WTC11 (cell line): ENCODE measurements around the gene AMPD1.

Experiments used
- ATF2 ChIP-seq: sonication (generic); formaldehyde crosslinking; IDR thresholded peaks from 2 replicates; pipeline ENCODE4 v1.8.1; 2022; ENCODE audit warnings: low read depth, missing genetic modification reagents, borderline replicate concordance
- CREM ChIP-seq: sonication (generic); formaldehyde crosslinking; IDR thresholded peaks from 2 replicates; pipeline ENCODE4 v1.8.1; 2022; ENCODE audit warnings: mild to moderate bottlenecking, missing genetic modification reagents, moderate library complexity
- CTCF ChIP-seq: fragments of 200-600 bp; IDR thresholded peaks from 2 replicates; pipeline ENCODE4 v1.8.0; 2022; ENCODE audit warnings: antibody characterized with exemption
- E2F5 ChIP-seq: sonication (generic); formaldehyde crosslinking; IDR thresholded peaks from 2 replicates; pipeline ENCODE4 v1.8.1; 2022; ENCODE audit warnings: mild to moderate bottlenecking, moderate library complexity, missing genetic modification reagents
- JUN ChIP-seq: sonication (generic); formaldehyde crosslinking; IDR thresholded peaks from 2 replicates; pipeline ENCODE4 v1.8.0; 2023; ENCODE audit warnings: mild to moderate bottlenecking, missing genetic modification reagents
- MAX ChIP-seq: sonication (generic); formaldehyde crosslinking; IDR thresholded peaks from 2 replicates; pipeline ENCODE4 v1.8.0; 2022; ENCODE audit warnings: mild to moderate bottlenecking, missing genetic modification reagents
- TEAD1 ChIP-seq: sonication (generic); formaldehyde crosslinking; IDR thresholded peaks from 2 replicates; pipeline ENCODE4 v1.8.0; 2022; ENCODE audit warnings: mild to moderate bottlenecking, missing genetic modification reagents
- ZNF219 ChIP-seq: sonication (generic); formaldehyde crosslinking; IDR thresholded peaks from 2 replicates; pipeline ENCODE4 v1.8.0; 2023; ENCODE audit warnings: missing genetic modification reagents, mild to moderate bottlenecking, borderline replicate concordance
- ZNF281 ChIP-seq: sonication (generic); formaldehyde crosslinking; IDR thresholded peaks from 2 replicates; pipeline ENCODE4 v1.8.0; 2023; ENCODE audit warnings: mild to moderate bottlenecking, missing genetic modification reagents
- ZNF396 ChIP-seq: fragments of 250-450 bp; sonication (Bioruptor Pico); IDR thresholded peaks from 2 replicates; pipeline ENCODE4 v1.8.0; 2021; ENCODE audit warnings: mild to moderate bottlenecking, moderate library complexity, borderline replicate concordance
- ZNF671 ChIP-seq: fragments of 250-450 bp; sonication (Bioruptor Pico); IDR thresholded peaks from 2 replicates; pipeline ENCODE4 v1.8.0; 2021; ENCODE audit warnings: mild to moderate bottlenecking

- TF ChIP-seq CTCF: no peak
- TF ChIP-seq CREM (CRISPR knock-in tag): no peak
- no peak for TF ChIP-seq ZNF281
- TF ChIP-seq ZNF396 (CRISPR knock-in tag): no peak
- no peak for TF ChIP-seq MAX
- no peak for TF ChIP-seq ZNF219 (CRISPR knock-in tag)
- no peak for TF ChIP-seq JUN
- no peak for TF ChIP-seq ATF2
- no peak for TF ChIP-seq TEAD1 (CRISPR knock-in tag)
- TF ChIP-seq E2F5 (CRISPR knock-in tag): no peak
- TF ChIP-seq ZNF671: no peak
These were observed 54.0 kb downstream of the AMPD1 start for GRCh38 chr1:114641377-114641776.
